Hepatocyte (in vitro differentiated cells): ENCODE measurements around the gene UNC13A.

Experiments used
- EZH2phosphoT487 ChIP-seq: fragments of 200-600 bp; sonication (generic); IDR thresholded peaks from one replicate; pipeline ENCODE4 v1.6.1; 2018; ENCODE audit warnings: antibody characterized with exemption, mild to moderate bottlenecking, low read depth, moderate library complexity; ENCODE audit not compliant: unreplicated experiment, severe bottlenecking
- TF ChIP-seq, protein P1 (sequence below): fragments of 200-600 bp; sonication (generic); IDR thresholded peaks from 2 replicates; pipeline ENCODE4 v1.5.1; 2016; ENCODE audit warnings: antibody characterized with exemption, mild to moderate bottlenecking; ENCODE audit not compliant: poor library complexity

- TF ChIP-seq, protein P1, sequence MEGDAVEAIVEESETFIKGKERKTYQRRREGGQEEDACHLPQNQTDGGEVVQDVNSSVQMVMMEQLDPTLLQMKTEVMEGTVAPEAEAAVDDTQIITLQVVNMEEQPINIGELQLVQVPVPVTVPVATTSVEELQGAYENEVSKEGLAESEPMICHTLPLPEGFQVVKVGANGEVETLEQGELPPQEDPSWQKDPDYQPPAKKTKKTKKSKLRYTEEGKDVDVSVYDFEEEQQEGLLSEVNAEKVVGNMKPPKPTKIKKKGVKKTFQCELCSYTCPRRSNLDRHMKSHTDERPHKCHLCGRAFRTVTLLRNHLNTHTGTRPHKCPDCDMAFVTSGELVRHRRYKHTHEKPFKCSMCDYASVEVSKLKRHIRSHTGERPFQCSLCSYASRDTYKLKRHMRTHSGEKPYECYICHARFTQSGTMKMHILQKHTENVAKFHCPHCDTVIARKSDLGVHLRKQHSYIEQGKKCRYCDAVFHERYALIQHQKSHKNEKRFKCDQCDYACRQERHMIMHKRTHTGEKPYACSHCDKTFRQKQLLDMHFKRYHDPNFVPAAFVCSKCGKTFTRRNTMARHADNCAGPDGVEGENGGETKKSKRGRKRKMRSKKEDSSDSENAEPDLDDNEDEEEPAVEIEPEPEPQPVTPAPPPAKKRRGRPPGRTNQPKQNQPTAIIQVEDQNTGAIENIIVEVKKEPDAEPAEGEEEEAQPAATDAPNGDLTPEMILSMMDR = no peak
- no peak for TF ChIP-seq EZH2phosphoT487
Observed at GRCh38 chr19:17599780-17600179, 88.4 kb downstream of the UNC13A start.
